ENCODE data around the gene MRPL1.
"Not testable (repeated sequence)": the region's sequence is repeated elsewhere in the genome, so short reads cannot be mapped to it uniquely, and the experiment has no call there.

MRPL1 gene

DNA sequence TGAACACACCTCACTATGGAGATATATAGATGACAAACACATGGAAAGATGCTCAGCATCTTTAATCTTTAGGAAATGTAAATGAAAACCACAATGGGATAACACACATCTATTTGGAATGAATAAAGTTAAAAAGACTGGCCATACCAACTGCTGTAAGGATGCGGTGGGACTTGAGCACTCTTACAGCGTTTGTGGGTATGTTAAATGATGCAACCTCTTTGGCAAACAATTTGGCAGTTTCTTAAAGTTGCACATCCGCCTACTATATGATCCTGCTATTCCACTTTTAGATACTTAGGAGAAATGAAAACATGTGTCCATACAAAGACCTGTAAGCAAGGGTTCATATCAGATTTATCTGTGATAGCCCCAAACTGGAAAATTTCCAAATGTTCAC, 50.7 kb downstream of the MRPL1 start:
- DNase-seq (ENCODE audit: low spot score): no peak

DNA sequence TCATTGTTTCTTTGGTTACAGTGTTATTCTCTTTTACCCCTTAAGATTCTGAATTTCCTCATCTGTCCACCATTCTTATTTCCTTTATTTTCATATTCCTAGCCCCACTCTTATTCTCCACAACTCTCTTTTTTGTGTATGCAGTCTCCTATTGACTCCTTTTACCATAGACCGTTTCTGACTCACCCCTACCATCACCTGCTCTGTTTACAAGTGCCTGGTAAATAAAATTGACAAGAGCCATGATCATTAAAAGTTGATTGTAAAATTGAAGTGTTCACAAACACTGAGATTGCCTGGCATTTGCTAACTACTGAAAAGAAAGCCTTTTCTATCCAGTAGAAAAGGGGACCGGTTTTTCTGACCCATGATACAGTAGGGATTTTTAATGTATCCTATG, 54.4 kb downstream of the MRPL1 start:
- DNase-seq (ENCODE audit: low spot score): no peak

DNA sequence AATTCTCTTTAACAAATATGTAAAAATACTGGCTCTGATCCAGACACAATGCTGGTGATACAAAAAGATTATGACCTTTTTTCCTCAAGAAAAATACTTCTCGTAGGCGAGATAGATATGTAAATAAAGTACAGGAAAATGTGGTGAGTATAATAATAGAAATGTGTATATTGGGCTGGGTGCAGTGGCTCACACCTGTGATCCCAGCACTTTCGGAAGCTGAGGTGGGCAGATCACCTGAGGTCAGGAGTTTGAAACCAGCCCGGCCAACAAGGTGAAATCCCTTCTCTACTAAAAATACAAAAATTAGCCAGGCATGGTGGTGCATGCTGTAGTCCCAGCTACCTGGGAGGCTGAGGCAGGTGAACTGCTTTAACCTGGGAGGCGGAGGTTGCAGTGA, 55.0 kb downstream of the MRPL1 start:
- no peak for DNase-seq (ENCODE audit: low spot score)

DNA sequence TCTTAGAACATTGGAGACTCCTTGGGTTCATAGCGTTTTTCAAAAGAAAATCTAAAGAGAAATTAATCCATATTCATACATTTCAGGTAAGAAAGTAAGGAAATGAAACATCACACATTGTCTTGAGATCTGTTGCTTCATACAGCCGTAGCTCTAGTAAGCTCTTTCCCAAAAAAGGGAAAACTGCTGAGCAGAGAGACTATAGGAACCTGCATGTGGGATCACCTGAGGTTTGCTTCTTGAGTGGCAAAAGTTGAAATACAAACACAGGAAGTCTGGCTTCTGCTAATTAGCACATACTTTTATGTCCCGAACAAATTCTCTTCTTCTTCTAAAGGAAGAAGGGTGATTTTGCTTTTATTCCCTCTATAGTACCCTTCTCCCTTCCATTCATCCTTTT, 57.7 kb downstream of the MRPL1 start:
- no peak for DNase-seq (ENCODE audit: low spot score)

DNA sequence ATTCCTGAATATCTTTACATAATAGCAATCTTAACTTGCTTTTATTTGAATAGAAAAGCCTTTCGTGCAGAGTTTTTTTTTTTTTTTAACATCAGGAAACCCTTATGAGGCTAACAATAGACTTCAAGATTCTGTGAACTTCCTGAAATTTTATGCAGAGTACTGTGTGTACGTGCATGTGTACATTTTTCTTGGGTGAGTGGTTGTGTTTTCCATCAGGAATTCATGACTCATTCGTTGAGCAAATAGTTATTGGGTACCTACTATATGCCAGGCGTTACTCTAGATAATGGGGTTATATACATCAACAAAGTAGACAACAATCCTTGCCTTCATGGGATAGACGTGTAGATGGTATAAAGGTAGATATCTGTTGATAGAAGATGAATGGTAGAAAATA, 59.1 kb downstream of the MRPL1 start:
- DNase-seq (ENCODE audit: low spot score): no peak

DNA sequence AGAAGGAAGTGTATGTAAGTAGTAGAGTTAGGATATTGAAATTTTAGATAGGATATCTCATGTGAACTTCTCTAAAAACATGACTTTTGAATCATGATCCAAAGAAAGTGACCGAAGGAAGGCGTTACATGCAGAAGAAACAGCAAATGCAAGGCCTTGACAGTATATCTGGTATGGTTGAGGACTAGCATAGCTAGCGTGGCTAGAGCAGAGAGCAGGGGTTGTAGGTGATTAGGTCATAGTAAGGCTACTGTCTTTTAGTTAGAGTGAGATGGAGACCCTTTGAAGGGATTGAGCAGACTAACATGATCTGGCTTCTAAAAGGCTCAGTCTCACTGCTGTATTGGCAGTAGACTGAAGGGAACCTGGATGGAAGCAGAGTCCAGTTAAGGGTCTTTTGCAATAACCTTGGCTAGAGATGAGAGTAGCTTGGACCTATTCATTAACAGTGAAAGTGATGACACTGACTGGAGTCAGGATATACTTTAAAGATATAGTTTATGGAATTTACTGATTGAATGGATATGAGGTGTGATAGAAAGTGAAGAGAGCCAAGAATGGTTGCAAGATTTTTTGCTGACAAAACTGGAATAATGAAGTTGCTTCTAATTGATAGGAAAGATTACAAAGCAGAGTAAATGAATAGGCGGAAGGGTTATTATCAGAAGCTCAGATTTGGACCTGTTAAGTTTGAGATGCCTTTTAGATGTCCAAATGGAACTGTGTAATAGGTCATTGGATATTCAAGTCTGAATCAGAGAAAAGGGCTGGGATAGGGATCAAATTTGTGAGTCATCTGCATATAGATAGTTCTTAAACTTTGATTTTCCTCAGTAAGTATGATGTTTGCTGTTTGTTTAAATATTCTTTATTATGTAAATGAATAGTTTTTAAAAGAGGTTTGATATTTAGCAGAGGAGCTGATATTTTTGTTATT, 59.8 kb downstream of the MRPL1 start:
- no peak for DNase-seq (ENCODE audit: low spot score)

DNA sequence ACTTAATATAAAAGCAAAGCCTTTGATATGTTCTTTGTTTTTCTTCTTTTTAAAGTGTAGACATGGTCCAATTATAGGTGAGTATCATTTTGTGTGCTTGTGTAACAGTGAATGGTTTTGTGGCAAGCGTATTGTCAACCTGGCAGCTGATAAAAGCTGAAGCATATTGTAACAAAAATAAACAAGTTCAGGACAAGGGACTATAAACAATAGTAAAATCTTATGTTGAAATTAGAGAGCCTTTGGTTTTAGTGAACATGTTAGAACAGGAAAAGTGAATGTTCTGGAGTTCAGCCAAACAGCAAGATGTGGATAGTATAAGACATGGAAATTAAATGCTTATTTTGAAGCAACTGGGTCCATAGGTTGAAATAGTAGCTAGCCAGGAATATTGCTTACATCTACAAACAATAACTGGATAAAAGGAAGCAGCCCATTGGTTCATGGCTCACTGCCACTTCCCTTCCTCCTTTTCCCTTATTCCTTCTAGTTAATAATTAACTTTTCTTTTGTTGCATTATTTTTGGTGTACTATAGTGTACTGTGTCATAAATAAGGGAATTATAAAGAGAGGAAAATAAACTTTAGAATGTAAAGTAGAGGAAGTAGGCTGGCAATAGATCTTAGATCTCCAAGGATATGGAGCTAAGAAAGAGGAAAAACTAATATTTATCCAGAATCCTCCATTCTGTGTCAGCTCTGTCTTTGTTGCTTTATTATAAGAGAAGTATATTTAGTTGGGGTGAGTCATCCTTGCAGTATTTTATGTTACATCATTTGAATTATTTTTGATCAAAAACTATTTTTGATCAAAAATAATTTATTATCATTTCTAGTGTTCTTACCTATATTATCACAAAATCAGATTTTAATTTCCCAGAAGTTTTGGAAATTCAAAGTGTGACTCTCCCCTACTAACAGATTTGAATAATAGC, 65.6 kb downstream of the MRPL1 start:
- no peak for DNase-seq (ENCODE audit: low spot score)

DNA sequence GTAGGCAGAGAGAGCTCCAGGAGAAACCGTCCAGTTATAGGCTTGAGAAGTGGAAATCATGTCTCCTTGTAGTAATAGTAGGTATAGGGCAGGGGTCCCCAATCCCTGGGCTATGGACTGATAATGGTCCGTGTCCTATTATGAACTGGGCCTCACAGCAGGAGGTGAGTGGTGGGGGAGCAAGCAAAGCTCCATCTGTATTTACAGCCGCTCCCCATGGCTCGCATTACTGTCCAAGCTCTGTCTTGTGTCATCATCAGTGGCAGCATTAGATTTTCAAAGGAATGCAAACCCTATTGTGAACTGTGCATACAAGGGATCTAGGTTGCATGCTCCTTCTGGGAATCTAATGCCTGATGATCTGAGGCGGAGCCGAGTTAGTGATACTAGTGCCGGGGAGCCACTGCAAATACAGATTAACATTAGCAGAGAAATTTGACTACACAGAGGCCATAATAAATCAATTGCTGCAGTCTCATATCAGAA, 67.6 kb downstream of the MRPL1 start:
- no peak for DNase-seq (ENCODE audit: low spot score)

DNA sequence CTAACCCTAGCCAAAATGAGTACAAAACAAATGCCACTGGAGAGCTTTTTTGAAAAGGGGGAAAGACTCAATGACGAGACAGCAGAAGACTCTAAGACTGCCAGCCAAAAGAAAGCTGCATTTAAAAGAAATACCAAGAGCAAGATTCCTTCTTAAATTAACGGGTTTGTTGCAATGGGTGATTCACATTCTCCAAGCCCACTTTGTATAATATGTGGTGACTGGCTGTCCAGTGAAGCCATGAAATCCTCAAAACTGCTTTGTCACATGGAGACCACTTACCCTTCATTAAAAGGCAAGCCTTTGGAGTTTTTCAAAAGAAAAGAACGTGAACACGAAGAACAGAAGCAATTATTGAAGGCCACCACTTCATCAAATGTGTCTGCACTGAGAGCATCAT, 68.2 kb downstream of the MRPL1 start:
- DNase-seq (ENCODE audit: low spot score): no peak

DNA sequence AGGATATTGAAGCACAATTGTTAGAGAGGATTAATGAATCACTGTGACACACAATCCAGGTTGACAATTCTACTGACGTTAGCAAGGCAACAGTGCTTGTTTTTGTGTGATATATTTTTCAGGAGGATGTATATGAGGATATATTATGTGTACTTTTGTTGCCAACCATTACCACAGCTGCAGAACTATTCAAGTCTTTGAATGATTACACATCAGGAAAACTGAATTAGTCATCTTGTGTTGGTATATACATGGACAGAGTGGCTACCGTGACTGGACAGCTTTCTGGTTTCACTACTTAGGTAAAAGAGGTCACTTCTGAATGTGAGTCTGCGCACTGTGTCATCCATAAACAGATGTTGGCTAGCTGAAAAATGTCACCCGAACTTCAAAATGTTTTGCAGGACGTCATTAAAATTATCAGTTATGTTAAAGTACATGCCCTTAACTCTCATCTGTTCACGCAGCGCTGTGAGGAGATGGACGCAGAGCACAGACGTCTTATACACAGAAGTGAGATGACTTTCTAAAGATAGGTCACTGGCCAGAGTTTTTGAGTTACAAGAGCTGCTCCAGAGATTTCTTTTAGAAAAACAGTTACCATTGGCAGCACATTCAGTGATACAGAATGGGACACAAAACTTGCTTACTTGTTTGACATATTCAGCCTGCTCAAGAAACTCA, 69.0 kb downstream of the MRPL1 start:
- no peak for DNase-seq (ENCODE audit: low spot score)

DNA sequence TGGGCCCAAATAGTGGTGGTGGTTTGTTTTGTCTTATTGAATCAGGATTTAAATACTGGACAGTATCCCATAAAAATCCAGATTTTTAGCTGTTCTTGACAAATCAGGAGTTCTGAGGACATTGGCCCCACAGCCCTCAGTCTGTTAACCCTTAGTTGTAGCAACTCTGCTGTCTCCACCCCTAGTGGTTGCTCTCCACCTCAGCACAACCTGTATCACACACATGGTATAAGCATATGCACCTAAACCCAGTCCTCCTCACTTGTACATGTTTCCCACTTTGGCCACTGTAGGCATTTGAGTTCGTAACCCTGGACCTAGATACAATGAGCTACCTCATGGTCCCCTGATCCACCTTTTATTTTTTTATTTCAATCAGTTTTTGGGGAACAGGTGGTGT, 75.9 kb downstream of the MRPL1 start:
- DNase-seq (ENCODE audit: low spot score): no peak

DNA sequence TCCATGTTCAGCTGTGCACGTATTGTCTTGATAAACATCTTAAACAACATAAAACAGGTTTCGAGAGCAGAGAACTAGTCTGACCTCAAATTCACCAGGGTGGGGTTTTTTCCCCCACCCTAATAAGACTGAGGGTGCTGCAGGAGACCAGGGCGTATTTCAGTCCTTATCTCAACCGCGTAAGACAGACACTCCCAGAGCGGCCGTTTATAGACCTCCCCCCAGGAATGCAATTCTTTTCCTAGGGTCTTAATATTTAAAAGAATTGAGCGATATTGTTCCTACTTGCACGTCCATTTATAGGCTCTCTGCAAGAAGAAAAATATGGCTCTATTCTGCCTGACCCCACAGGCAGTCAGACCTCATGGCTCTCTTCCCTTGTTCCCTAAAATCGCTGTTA, 83.3 kb downstream of the MRPL1 start:
- not testable (repeated sequence) for DNase-seq (ENCODE audit: low spot score)

DNA sequence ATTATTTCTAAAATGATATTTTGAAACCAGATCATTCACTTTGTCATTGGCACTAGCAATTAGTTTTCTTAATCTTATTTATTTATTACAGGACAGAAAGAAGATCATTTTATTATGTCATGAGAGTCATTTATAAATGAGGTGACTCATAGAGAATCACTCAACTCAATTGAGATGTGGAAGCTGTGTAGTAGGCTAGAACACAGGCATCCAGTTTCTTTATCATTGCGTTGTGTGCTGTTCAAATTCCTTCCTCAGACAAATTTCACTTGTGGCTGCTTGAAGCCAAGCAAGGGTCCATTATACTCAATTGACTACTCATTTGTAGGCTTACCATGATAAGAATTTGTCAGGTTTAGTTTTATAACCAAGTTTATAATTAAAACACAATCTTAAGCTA, 87.6 kb downstream of the MRPL1 start:
- DNase-seq (ENCODE audit: low spot score): no peak

DNA sequence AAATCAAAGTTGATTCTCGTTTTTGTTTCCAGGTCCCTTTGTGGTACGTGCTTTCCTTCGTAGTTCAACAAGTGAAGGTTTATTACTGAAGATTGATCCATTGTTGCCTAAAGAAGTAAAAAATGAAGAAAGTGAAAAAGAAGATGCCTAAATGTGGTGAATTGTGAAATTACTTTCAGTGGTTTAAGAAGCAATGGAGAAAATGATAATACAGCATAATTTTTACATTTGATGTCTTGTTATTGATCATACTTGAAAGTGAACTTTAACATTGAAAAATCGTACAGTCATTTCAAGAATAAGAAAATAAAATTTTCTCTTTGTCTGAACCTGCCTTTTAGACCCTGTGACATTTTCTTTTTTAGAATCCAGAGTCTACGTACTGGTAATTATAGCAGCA, 89.8 kb downstream of the MRPL1 start:
- no peak for DNase-seq (ENCODE audit: low spot score)

DNA sequence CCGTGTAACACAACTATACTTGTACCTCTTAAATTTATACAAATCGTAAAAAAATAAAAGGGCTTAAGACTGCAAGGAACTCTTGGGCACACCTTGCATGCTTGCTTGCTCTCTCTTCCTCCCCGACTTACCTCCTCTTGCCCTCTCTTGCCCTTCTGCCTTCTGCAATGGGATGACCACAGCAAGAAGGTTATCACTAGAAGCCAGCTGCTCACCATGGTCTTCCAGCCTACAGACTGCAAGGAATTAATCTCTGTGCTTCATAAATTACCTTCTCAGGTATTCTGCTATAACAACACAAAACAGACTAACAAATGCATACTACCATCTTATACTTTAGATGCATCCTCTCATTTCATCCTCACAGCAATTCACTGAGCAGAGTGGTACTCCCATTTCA, 92.1 kb downstream of the MRPL1 start:
- no peak for DNase-seq (ENCODE audit: low spot score)

DNA sequence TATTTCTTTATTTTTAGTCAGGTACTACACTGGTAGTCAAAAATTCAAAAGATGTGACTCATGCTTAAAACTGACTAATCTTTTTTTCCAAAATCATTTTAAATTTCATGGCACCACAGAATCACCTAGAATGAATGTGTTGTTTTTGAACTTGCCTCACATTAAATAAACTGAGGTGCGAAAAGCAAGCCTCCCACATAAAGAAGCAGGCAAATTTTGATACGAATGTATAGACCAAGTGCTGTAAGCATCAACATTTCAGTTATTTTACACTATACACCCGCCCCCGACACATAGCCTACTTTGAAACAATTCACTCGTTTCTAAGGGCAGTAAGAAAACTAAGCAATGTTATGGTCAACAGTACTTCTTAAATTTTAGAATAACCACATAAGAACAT, 94.3 kb downstream of the MRPL1 start:
- no peak for DNase-seq (ENCODE audit: low spot score)

DNA sequence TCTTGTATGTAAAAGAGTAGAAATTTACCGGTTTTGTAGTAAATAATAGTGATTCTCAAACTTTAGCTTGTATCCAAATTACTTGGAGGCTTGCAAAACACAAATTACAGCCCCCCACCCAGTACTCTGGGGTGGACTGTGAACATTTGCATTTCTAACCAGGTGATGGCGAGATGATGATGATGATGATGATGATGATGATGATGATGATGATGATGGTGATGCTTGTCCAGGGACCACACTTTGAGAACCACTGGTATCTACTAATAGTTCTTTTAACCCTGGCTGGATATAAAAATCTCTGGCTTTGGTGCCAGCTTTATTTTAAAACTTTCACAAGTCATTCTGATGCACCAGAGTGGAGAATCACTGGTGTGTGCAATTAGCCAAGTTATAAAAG, 96.3 kb downstream of the MRPL1 start:
- no peak for DNase-seq (ENCODE audit: low spot score)

DNA sequence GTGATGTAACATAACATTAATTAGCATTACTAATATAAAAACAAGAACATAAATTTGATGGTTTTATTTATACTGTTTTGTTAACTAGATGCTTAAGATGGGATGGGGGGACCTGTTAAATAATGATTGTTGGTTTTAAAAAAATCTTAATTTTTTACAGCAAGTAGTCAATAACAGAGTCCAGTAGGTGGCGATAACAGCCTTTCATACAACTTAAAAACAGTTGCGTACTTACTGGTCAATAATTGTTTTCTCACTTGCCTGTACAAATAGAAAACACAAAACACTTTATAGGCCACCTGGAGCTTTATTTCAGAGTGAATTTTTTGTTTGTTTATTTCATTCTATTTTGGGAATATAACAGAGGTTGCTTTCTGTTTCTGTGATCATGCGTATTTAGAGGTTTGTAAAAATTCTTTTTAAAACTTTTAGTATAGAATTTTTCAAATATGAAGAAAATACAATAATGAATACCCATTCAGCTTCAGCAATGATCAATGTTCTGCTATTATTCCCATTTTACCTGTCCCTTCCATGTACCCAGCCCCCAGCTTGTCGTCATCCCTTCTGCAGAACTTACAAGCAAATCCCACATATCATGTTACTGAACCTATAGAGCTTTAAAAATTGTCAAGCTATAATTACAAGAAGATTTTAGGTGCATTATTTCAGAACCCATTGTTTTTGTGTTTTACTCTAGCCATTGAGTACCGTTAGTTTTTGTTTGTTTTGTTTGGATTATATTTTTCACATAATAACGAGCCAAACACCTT, 97.1 kb downstream of the MRPL1 start:
- DNase-seq (ENCODE audit: low spot score): peak; percentile 21

DNA sequence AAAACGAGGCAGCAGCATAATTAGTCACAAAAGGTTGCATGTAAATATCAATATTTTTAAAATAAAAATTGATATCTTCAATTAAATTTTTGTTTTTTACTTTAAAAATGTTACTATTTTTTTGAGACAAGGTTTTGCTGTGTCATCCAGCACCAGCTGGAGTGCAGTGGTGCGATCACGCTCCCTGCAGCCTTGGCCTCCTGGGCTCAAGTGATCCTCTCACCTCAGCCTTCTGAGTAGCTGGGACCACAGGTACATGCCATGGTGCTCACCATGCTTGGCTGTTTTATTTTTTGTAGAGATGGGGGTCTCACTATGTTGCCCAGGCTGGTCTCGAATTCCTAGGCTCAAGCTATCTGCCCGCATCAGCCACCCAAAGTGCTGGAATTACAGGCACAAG, 97.7 kb downstream of the MRPL1 start:
- DNase-seq (ENCODE audit: low spot score): no peak

DNA sequence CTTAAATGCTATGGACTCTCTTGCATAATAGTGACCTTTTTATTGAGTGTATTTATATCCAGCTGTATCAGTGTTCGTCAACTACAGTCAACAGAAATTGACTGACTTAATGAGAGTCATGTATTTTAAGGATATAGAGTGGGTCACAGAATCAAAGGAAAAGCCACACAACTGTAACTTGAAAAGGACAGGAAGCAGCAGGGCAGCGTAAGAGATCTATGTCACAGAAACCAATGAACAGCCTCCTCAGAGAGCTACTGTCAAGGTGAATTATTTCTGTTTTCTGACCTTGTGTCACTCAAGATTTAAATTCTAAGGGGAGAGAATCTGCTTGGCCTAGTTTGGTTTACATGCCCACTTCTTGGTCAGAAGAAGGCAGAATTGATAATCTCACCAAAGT, 100.4 kb downstream of the MRPL1 start:
- no peak for DNase-seq (ENCODE audit: low spot score)

DNA sequence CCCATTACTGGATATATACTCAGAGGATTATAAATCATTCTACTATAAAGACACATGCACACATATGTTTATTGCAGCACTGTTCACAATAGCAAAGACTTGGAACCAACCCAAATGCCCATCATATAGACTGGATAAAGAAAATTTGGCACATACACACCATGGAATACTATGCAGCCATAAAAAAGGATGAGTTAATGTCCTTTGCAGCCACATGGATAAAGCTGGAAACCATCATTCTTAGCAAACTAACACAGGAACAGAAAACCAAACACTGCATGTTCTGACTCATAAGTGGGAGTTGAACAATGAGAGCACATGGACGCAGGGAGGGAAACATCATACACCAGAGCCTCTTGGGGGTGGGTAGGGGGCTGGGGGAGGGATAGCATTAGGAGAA, 111.0 kb downstream of the MRPL1 start:
- not testable (repeated sequence) for DNase-seq (ENCODE audit: low spot score)

Data from CD4-positive, alpha-beta T cell treated with Interleukin-15 for 4 hours (primary cell).